22Rv1 (cell line): ENCODE results near the gene HDDC2.

Source experiments
- ZFX ChIP-seq: fragments of 450-650 bp; IDR thresholded peaks from 2 replicates; pipeline ENCODE4 v1.6.1; 2017; ENCODE audit warnings: antibody characterized with exemption, borderline replicate concordance
- TF ChIP-seq, protein P1 (sequence below): fragments of 450-650 bp; IDR thresholded peaks from 2 replicates; pipeline ENCODE4 v1.5.1; 2017; ENCODE audit warnings: mild to moderate bottlenecking

DNA sequence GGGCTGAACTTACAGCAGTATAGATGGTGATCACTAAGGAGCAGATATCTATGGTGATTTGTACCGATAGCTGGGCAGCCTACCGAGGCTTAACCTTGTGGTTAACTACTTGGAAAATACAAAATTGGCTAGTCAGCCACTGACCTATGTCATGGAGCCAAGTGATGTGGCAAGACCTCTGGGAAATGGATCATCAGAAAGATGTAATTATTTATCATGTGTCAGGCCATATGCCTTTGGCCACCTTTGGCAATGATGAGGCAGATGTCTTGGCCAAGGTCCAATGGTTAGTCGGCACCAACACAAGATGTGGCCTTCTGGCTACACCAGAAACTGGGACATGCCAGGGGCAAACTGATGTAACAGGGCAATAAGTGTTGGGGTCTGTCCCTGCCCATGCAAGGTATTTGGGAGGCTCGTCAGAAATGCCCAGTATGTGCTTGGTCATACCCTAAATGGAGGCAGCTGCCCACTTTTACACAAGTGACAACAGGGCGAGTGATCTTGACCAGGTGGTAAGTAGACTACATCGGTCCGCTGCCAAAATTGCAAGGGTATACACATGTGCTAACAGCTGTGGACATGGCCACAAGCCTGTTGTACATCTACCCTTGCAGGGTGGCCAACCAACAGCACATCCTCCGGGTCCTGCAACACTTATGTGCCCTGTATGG lies 30.1 kb downstream of the HDDC2 start:
- TF ChIP-seq, protein P1, sequence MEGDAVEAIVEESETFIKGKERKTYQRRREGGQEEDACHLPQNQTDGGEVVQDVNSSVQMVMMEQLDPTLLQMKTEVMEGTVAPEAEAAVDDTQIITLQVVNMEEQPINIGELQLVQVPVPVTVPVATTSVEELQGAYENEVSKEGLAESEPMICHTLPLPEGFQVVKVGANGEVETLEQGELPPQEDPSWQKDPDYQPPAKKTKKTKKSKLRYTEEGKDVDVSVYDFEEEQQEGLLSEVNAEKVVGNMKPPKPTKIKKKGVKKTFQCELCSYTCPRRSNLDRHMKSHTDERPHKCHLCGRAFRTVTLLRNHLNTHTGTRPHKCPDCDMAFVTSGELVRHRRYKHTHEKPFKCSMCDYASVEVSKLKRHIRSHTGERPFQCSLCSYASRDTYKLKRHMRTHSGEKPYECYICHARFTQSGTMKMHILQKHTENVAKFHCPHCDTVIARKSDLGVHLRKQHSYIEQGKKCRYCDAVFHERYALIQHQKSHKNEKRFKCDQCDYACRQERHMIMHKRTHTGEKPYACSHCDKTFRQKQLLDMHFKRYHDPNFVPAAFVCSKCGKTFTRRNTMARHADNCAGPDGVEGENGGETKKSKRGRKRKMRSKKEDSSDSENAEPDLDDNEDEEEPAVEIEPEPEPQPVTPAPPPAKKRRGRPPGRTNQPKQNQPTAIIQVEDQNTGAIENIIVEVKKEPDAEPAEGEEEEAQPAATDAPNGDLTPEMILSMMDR: no peak
- TF ChIP-seq ZFX: no peak
